CD4-positive, alpha-beta T cell (primary cell): ENCODE data around the gene TBC1D22A. TPM values are rescaled to one million over a fixed set of nuclear protein-coding genes. Genes with fewer than 3 reads are reported as not detected.

Experiments used
- ATAC-seq: fragments of 200-7000 bp; cut with Tn5 transposase; one replicate; pipeline ENCODE4 v1.10.0; 2022; ENCODE audit warnings: mild to moderate bottlenecking; ENCODE audit not compliant: poor library complexity
- CTCF ChIA-PET: fragments of 350-600 bp; sonication (Branson Sonifier 250); formaldehyde crosslinking; loops from one replicate; lab custom pipeline; 2021; ENCODE audit warnings: antibody characterized with exemption, inconsistent platforms; lab: Charles Lee
- POLR2A ChIA-PET: fragments of 350-600 bp; sonication (Branson Sonifier 250); formaldehyde crosslinking; loops from one replicate; lab custom pipeline; 2021; ENCODE audit warnings: antibody characterized with exemption, inconsistent platforms; lab: Charles Lee
- DNase-seq, 14 experiments: peaks; one replicate each; pipeline ENCODE4 v3.0.0-alpha.2; 2013 to 2020; ENCODE audit warnings: mixed read lengths in 2 of 14
- H3K27ac ChIP-seq, 2 donors: one replicate each; pipeline versions ENCODE4 v1.5.1 to v1.7.0; 2013; ENCODE audit warnings: low read length in 2 of 2, low read depth in 1 of 2, mild to moderate bottlenecking in 1 of 2
- H3K27me3 ChIP-seq, 2 experiments: 1 replicate in 1 of 2; 2 replicates in 1 of 2; pipeline versions ENCODE4 v1.6.1 to v1.7.0; 2013; ENCODE audit warnings: low read length in 2 of 2, control low read depth in 1 of 2, mild to moderate bottlenecking in 1 of 2, moderate library complexity in 1 of 2; ENCODE audit not compliant: insufficient read depth in 2 of 2, control insufficient read depth in 1 of 2
- H3K36me3 ChIP-seq: one replicate; pipeline ENCODE4 v1.6.1; 2013; ENCODE audit warnings: low read length, control low read depth; ENCODE audit not compliant: insufficient read depth
- H3K4me1 ChIP-seq: one replicate; pipeline ENCODE4 v1.6.1; 2013; ENCODE audit warnings: low read length, control low read depth; ENCODE audit not compliant: insufficient read depth
- H3K4me3 ChIP-seq: one replicate; pipeline ENCODE4 v1.5.1; 2013; ENCODE audit warnings: mild to moderate bottlenecking, low read length, moderate library complexity
- H3K9me3 ChIP-seq, 2 experiments: 1 replicate in 1 of 2; 2 replicates in 1 of 2; pipeline versions ENCODE4 v1.6.1 to v1.7.0; 2013; ENCODE audit warnings: low read length in 2 of 2, mild to moderate bottlenecking in 2 of 2, control low read depth in 1 of 2, moderate library complexity in 1 of 2; ENCODE audit not compliant: control insufficient read depth in 1 of 2, insufficient read depth in 1 of 2
- H3K27ac Mint-ChIP-seq: one replicate; pipeline ENCODE4 v1.8.0; 2020; ENCODE audit warnings: mixed read lengths
- H3K27me3 Mint-ChIP-seq: one replicate; pipeline ENCODE4 v1.8.0; 2021; ENCODE audit warnings: mixed read lengths
- H3K36me3 Mint-ChIP-seq: one replicate; pipeline ENCODE4 v1.8.0; 2021; ENCODE audit warnings: low read depth, mixed read lengths
- H3K4me1 Mint-ChIP-seq: one replicate; pipeline ENCODE4 v1.8.0; 2021; ENCODE audit warnings: low read depth, mixed read lengths
- H3K4me3 Mint-ChIP-seq: one replicate; pipeline ENCODE4 v1.8.0; 2020; ENCODE audit warnings: mild to moderate bottlenecking, mixed read lengths
- H3K9me3 Mint-ChIP-seq: one replicate; pipeline ENCODE4 v1.8.0; 2020; ENCODE audit warnings: mixed read lengths
- intact Hi-C, 2 experiments: fragments of 100-400 bp; cut with DNase I in 1 of 2; cut with micrococcal nuclease in 1 of 2; formaldehyde crosslinking; loops; one replicate each; pipeline versions ENCODE4 v1.15.1 to v1.9.0; 2023 to 2025; cut with DNase I, micrococcal nuclease
- total RNA-seq, 174 experiments: library from RNA in 2 of 174; stranded (reverse) in 2 of 174; gene quantifications; one replicate each; pipeline ENCODE4 v1.2.3 and lab custom pipeline; 2021 to 2026
- TF ChIP-seq, protein P1 (sequence below): fragments of 200-600 bp; IDR thresholded peaks from one replicate; pipeline ENCODE4 v1.8.0; 2022; ENCODE audit warnings: antibody characterized with exemption, mild to moderate bottlenecking

TBC1D22A gene
- total RNA-seq, 2 experiments from 2014 or later = 27.1 to 31.7 TPM

GRCh38 chr22:47073075-47073474, 310.6 kb downstream of the TBC1D22A start:
- TF ChIP-seq, protein P1, sequence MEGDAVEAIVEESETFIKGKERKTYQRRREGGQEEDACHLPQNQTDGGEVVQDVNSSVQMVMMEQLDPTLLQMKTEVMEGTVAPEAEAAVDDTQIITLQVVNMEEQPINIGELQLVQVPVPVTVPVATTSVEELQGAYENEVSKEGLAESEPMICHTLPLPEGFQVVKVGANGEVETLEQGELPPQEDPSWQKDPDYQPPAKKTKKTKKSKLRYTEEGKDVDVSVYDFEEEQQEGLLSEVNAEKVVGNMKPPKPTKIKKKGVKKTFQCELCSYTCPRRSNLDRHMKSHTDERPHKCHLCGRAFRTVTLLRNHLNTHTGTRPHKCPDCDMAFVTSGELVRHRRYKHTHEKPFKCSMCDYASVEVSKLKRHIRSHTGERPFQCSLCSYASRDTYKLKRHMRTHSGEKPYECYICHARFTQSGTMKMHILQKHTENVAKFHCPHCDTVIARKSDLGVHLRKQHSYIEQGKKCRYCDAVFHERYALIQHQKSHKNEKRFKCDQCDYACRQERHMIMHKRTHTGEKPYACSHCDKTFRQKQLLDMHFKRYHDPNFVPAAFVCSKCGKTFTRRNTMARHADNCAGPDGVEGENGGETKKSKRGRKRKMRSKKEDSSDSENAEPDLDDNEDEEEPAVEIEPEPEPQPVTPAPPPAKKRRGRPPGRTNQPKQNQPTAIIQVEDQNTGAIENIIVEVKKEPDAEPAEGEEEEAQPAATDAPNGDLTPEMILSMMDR = no peak
- intact Hi-C loops = no loop called here
- Histone ChIP-seq H3K4me1 (peaks cover 3% of the 10 kb centered on the region), H3K36me3 (peaks cover 3% of the 10 kb centered on the region), H3K27ac (no peak overlapping the region), H3K27me3 (no peaks in the 10 kb centered on the region), H3K4me3 (no peak overlapping the region), H3K9me3 (peaks cover 3 to 33% of the 10 kb centered on the region in 2 experiments)
- Mint-ChIP-seq H3K27me3 (no peaks in the 10 kb centered on the region), H3K4me3 (no peak overlapping the region), H3K36me3 (peaks cover 52% of the 10 kb centered on the region), H3K4me1 (peaks cover 8% of the 10 kb centered on the region), H3K27ac (no peak overlapping the region), H3K9me3 (peaks cover 6% of the 10 kb centered on the region)
- no peak for DNase-seq
- POLR2A ChIA-PET = no interaction called here
- CTCF ChIA-PET = no interaction called here
- ATAC-seq = no peak

DNA sequence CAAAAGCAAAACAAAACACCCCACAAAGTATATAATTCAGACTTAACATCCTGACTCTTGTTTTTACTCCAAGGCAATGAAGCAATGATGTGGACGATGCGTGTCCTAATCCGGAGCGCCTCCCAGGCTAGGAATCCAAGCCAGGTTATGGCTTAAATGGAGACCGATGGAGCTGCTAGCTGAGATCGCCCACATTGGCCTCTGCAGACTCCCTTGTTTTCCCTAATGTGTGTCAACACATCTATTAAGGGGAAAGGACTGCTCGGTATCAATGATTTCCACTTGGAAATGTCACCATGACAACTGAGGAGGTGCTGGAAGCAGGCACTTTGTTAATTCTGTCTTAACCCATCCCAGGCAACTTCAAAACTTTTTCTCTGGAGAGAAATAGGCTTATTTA, 311.7 kb downstream of the TBC1D22A start:
- Mint-ChIP-seq H3K9me3 (peaks cover 6% of the 10 kb centered on the region), H3K4me1 (no peaks in the 10 kb centered on the region), H3K27ac (no peak overlapping the region), H3K36me3 (peaks cover 56% of the 10 kb centered on the region), H3K27me3 (no peaks in the 10 kb centered on the region), H3K4me3 (no peak overlapping the region)
- no peak overlapping the region for H3K4me3 ChIP-seq
- no peak for ATAC-seq
- H3K27ac ChIP-seq = no peak overlapping the region
- no peak for DNase-seq
- H3K4me1 ChIP-seq = no peaks in the 10 kb centered on the region
- H3K36me3 ChIP-seq = peaks cover 3% of the 10 kb centered on the region
- H3K27me3 ChIP-seq = no peaks in the 10 kb centered on the region
- H3K9me3 ChIP-seq = peaks cover 3 to 33% of the 10 kb centered on the region in 2 experiments
- ChIA-PET POLR2A (no interaction called here), CTCF (no interaction called here)
- TF ChIP-seq, protein P1 = no peak
- intact Hi-C loops = no loop called here

DNA sequence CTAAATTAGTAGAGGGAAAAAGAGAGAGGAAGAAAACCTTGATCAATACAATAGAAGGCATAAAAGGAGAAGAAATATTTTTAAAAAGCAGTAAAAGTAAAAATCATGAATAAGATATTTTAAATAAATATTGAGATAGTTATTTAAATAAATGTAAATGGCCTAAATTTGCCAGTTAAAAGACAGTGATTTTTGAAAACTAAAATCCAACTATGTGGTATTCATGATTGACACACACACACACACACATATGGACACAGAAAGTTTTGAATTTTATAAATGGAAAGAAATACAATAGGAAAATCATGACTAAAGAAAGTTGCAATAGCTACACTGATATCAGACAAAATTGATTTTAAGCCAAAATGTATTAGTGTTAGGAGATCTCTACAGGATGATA, 313.1 kb downstream of the TBC1D22A start:
- H3K4me3 Mint-ChIP-seq = no peak overlapping the region
- TF ChIP-seq, protein P1 = no peak
- no peak overlapping the region for H3K27ac Mint-ChIP-seq
- intact Hi-C loops = no loop called here
- ChIA-PET CTCF (no interaction called here), POLR2A (no interaction called here)
- H3K36me3 Mint-ChIP-seq = peaks cover 56% of the 10 kb centered on the region
- no peak for DNase-seq
- H3K9me3 Mint-ChIP-seq = peaks cover 7% of the 10 kb centered on the region
- Histone ChIP-seq H3K27me3 (no peaks in the 10 kb centered on the region), H3K4me3 (no peak overlapping the region), H3K4me1 (no peaks in the 10 kb centered on the region), H3K36me3 (peaks cover 3% of the 10 kb centered on the region), H3K9me3 (peaks cover 3 to 33% of the 10 kb centered on the region in 2 experiments), H3K27ac (no peak overlapping the region)
- no peaks in the 10 kb centered on the region for H3K27me3 Mint-ChIP-seq
- no peaks in the 10 kb centered on the region for H3K4me1 Mint-ChIP-seq
- no peak for ATAC-seq
